GM12878 (cell line): ENCODE results near the gene BIK. TPM values are rescaled to one million over a fixed set of nuclear protein-coding genes. Genes with fewer than 3 reads are reported as not detected.

ENCODE experiments used
- ATAC-seq: fragments of 200-7000 bp; cut with Tn5 transposase; 3 replicates; pipeline ENCODE4 v1.9.1; 2020; ENCODE audit warnings: mild to moderate bottlenecking, moderate library complexity
- BruUV-seq: library from RNA; stranded (reverse); fragments of 400-500 nt; replicated peaks from 2 replicates; lab custom pipeline; 2021; lab: Mats Ljungman, UMichigan
- CTCF ChIA-PET: fragments of 300-600 bp; sonication (Branson Sonifier 250); formaldehyde crosslinking; extraction: SDS; loops from one replicate; lab custom pipeline; 2021; ENCODE audit warnings: inconsistent platforms; lab: Yijun Ruan, JAX
- POLR2A ChIA-PET: fragments of 350-600 bp; formaldehyde crosslinking; extraction: SDS; loops from one replicate; lab custom pipeline; 2021; ENCODE audit warnings: inconsistent platforms; lab: Charles Lee
- RAD21 ChIA-PET: fragments of 300-600 bp; sonication (Branson Sonifier 250); formaldehyde crosslinking; loops from one replicate; lab custom pipeline; 2023; ENCODE audit warnings: antibody characterized with exemption; ENCODE audit not compliant: unreplicated experiment; lab: Charles Lee
- SMC1A ChIA-PET: fragments of 300-600 bp; sonication (Branson Sonifier 250); formaldehyde crosslinking; loops from one replicate; lab custom pipeline; 2023; ENCODE audit not compliant: unreplicated experiment, uncharacterized antibody; lab: Charles Lee
- DNase-seq: peaks from one replicate; pipeline ENCODE4 v3.0.0-alpha.2; 2011; ENCODE audit warnings: low read depth, low spot score
- FAIRE-seq: peaks from 3 replicates; lab custom pipeline; 2011; peaks lifted over from hg19 to GRCh38; lab: Jason Lieb, UNC
- H2AFZ ChIP-seq: 2 replicates; pipeline ENCODE4 v1.6.0; 2011; ENCODE audit warnings: low read depth, low read length, control low read depth; ENCODE audit not compliant: control insufficient read depth
- H3K27ac ChIP-seq: 2 replicates; pipeline ENCODE4 v1.5.1; 2011; ENCODE audit warnings: control low read depth; ENCODE audit not compliant: control insufficient read depth, insufficient read depth
- H3K27me3 ChIP-seq, 2 experiments: replicated peaks in 1 of 2; 2 replicates each; pipeline versions ENCODE4 v1.6.0 to v1.6.1; 2011; ENCODE audit warnings: low read length in 1 of 2; ENCODE audit not compliant: control insufficient read depth in 2 of 2, insufficient read depth in 2 of 2
- H3K36me3 ChIP-seq, 2 experiments: 2 replicates each; pipeline ENCODE4 v1.5.1; 2011; ENCODE audit warnings: low read length in 1 of 2; ENCODE audit not compliant: control insufficient read depth in 2 of 2, insufficient read depth in 2 of 2
- H3K4me1 ChIP-seq: 2 replicates; pipeline ENCODE4 v1.6.1; 2011; ENCODE audit warnings: mild to moderate bottlenecking, low read length, moderate library complexity, mixed read lengths; ENCODE audit not compliant: control insufficient read depth, insufficient read depth
- H3K4me2 ChIP-seq: 2 replicates; pipeline ENCODE4 v1.6.0; 2011; ENCODE audit warnings: control low read depth; ENCODE audit not compliant: control insufficient read depth, insufficient read depth
- H3K4me3 ChIP-seq: fragments of 200-600 bp; sonication (generic); 2 replicates; pipeline ENCODE4 v1.5.1; 2016
- H3K79me2 ChIP-seq: 2 replicates; pipeline ENCODE4 v1.6.0; 2011; ENCODE audit warnings: low read length; ENCODE audit not compliant: control insufficient read depth, insufficient read depth
- H3K9ac ChIP-seq: 2 replicates; pipeline ENCODE4 v1.8.0; 2011; ENCODE audit warnings: low read length, control low read depth, mixed read lengths; ENCODE audit not compliant: control insufficient read depth, insufficient read depth
- H3K9me3 ChIP-seq: replicated peaks from 3 replicates; pipeline ENCODE4 v1.5.1; 2011; ENCODE audit warnings: mild to moderate bottlenecking, low read length; ENCODE audit not compliant: control insufficient read depth, insufficient read depth
- H4K20me1 ChIP-seq: 2 replicates; pipeline ENCODE4 v1.6.0; 2011; ENCODE audit not compliant: control insufficient read depth, insufficient read depth
- ATF7 ChIP-seq: fragments of 450-650 bp; IDR thresholded peaks from 2 replicates; pipeline ENCODE4 v1.6.1; 2016; ENCODE audit warnings: low read depth, mild to moderate bottlenecking
- BHLHE40 ChIP-seq, 2 experiments: fragments of 450-650 bp in 1 of 2; IDR thresholded peaks; 2 replicates each; pipeline ENCODE4 v1.6.1; 2011 to 2017; ENCODE audit warnings: low read depth in 2 of 2, borderline replicate concordance in 1 of 2, improper control_type of control experiment in 1 of 2, low read length in 1 of 2, mild to moderate bottlenecking in 1 of 2
- CEBPB ChIP-seq, 2 experiments: fragments of 150-350 bp in 1 of 2; IDR thresholded peaks; 2 replicates each; pipeline ENCODE4 v1.6.1; 2012 to 2014; ENCODE audit warnings: low read depth in 2 of 2, low read length in 2 of 2, borderline replicate concordance in 1 of 2, inconsistent platforms in 1 of 2
- EGR1 ChIP-seq, 2 experiments: IDR thresholded peaks; 1 replicate in 1 of 2; 2 replicates in 1 of 2; pipeline ENCODE4 v1.6.1; 2011 to 2012; ENCODE audit warnings: low read depth in 2 of 2, low read length in 2 of 2, borderline replicate concordance in 1 of 2, mild to moderate bottlenecking in 1 of 2, moderate library complexity in 1 of 2
- EZH2 ChIP-seq: IDR thresholded peaks from 2 replicates; pipeline ENCODE4 v1.6.1; 2012; ENCODE audit warnings: low read depth, mild to moderate bottlenecking, control low read depth, inconsistent platforms, low read length, borderline replicate concordance; ENCODE audit not compliant: control insufficient read depth
- GABPA ChIP-seq: IDR thresholded peaks from 2 replicates; pipeline ENCODE4 v1.6.1; 2014; ENCODE audit warnings: antibody characterized with exemption, low read depth, mild to moderate bottlenecking, inconsistent platforms
- HDGF ChIP-seq: fragments of 450-650 bp; IDR thresholded peaks from 2 replicates; pipeline ENCODE4 v1.6.1; 2016; ENCODE audit warnings: antibody characterized with exemption
- HSF1 ChIP-seq: fragments of 150-350 bp; IDR thresholded peaks from 2 replicates; pipeline ENCODE4 v1.6.1; 2014; ENCODE audit warnings: mild to moderate bottlenecking, low read depth, low read length
- MXI1 ChIP-seq: fragments of 150-350 bp; IDR thresholded peaks from 2 replicates; pipeline ENCODE4 v1.6.1; 2011; ENCODE audit warnings: low read depth, mild to moderate bottlenecking, inconsistent platforms, low read length, improper control_type of control experiment
- MYC ChIP-seq: IDR thresholded peaks from 2 replicates; pipeline ENCODE4 v1.6.1; 2011; ENCODE audit warnings: mild to moderate bottlenecking, low read length, moderate library complexity, inconsistent platforms; ENCODE audit not compliant: insufficient read depth, insufficient replicate concordance, insufficient read length, severe bottlenecking
- NRF1 ChIP-seq: conservative IDR thresholded peaks from 2 replicates; pipeline ENCODE4 v1.6.1; 2011; ENCODE audit warnings: mild to moderate bottlenecking, low read depth, low read length, improper control_type of control experiment
- PAX5 ChIP-seq: IDR thresholded peaks from 2 replicates; pipeline ENCODE4 v1.6.1; 2011; ENCODE audit warnings: low read depth, low read length, borderline replicate concordance
- PML ChIP-seq: IDR thresholded peaks from 2 replicates; pipeline ENCODE4 v1.6.1; 2012; ENCODE audit warnings: low read length, inconsistent platforms
- RUNX3 ChIP-seq: IDR thresholded peaks from 2 replicates; pipeline ENCODE4 v1.6.1; 2012; ENCODE audit warnings: low read length, inconsistent platforms
- SMAD5 ChIP-seq: IDR thresholded peaks from 2 replicates; pipeline ENCODE4 v1.6.1; 2016; ENCODE audit warnings: antibody characterized with exemption, low read depth
- SREBF1 ChIP-seq: IDR thresholded peaks from 2 replicates; pipeline ENCODE4 v1.6.1; 2012; ENCODE audit warnings: mild to moderate bottlenecking, low read length
- SREBF2 ChIP-seq: IDR thresholded peaks from 2 replicates; pipeline ENCODE4 v1.6.1; 2012; ENCODE audit warnings: mild to moderate bottlenecking, low read length
- TBL1XR1 ChIP-seq: IDR thresholded peaks from 2 replicates; pipeline ENCODE4 v1.6.1; 2012; ENCODE audit warnings: low read depth, low read length, improper control_type of control experiment
- TCF3 ChIP-seq: IDR thresholded peaks from 2 replicates; pipeline ENCODE4 v1.6.1; 2012; ENCODE audit warnings: low read depth, mild to moderate bottlenecking, low read length, borderline replicate concordance; ENCODE audit not compliant: insufficient read depth
- ZNF207 ChIP-seq: fragments of 450-650 bp; IDR thresholded peaks from 2 replicates; pipeline ENCODE4 v1.6.1; 2014; ENCODE audit warnings: antibody characterized with exemption, mild to moderate bottlenecking, borderline replicate concordance
- ZNF24 ChIP-seq: fragments of 450-650 bp; IDR thresholded peaks from 2 replicates; pipeline ENCODE4 v1.6.1; 2017; ENCODE audit warnings: antibody characterized with exemption, mild to moderate bottlenecking
- WGBS: methylation state at CpG from one replicate; pipeline ENCODE4 v1.1.6; 2016; ENCODE audit warnings: low lambda C conversion rate; ENCODE audit not compliant: insufficient replicate concordance, insufficient coverage; ENCODE audit errors: missing lambda C conversion rate; 5-methylcytosine and 5-hydroxymethylcytosine counted together
- in situ Hi-C: fragments of 300-500 bp; cut with MboI; formaldehyde crosslinking; loops from 9 replicates; pipeline ENCODE4 v1.14.3; 2018; ENCODE audit warnings: mixed read lengths
- intact Hi-C: fragments of 100-400 bp; cut with micrococcal nuclease; formaldehyde crosslinking; loops from one replicate; pipeline ENCODE4 v1.14.2; 2022; ENCODE audit not compliant: unreplicated experiment
- polyA plus RNA-seq, 11 experiments: library from polyadenylated mRNA; depleted of rRNA in 4 of 11; unstranded in 6 of 11; stranded (reverse) in 5 of 11; fragments of >200 nt; fragmentation: Nextera tagmentation in 4 of 11; fragmentation: Illumina TruSeq in 1 of 11; extraction: Ambion mirVana in 4 of 11; extraction: Trizol in 1 of 11; gene quantifications; 1 replicate in 1 of 11; 2 replicates in 10 of 11; pipeline versions ENCODE4 v1.2.1 to v1.2.3, GENCODE V29; 2011 to 2016; ENCODE audit warnings: inconsistent platforms in 2 of 11, missing spikeins in 2 of 11, low read depth in 1 of 11
- total RNA-seq, 4 experiments: library from RNA; depleted of rRNA in 3 of 4; stranded (reverse); fragments of >200 nt in 3 of 4; fragmentation: Illumina TruSeq in 1 of 4; extraction: Trizol in 1 of 4; gene quantifications; 2 replicates each; pipeline versions ENCODE4 v1.2.1 to v1.2.3, GENCODE V29; 2013 to 2021

The BIK gene
- total and polyA plus RNA-seq, 10 of the 15 experiments (the other 5 are each of a cell fraction or from before 2014, with no cell fraction given) = 0.33 to 9.8 (median 3.9) TPM

GRCh38 chr22:43088984-43089717 lies 21.4 kb upstream of the BIK start, which contains the start of gene TTLL1:
TTLL1 (minus strand) TSS chr22:43089391; CDS start chr22:43075586, 13,805 bp downstream.
- peak; percentile 71 for FAIRE-seq
- no peaks in the 10 kb centered on the region for H3K27me3 ChIP-seq
- SMC1A ChIA-PET = no interaction called here
- TF ChIP-seq PAX5 (no peak), ZNF24 (no peak), TCF3 (0 out of 2 replicates have a peak, but pooled peaks have one; percentile 22), MYC (no peak), PML (no peak), EGR1 (IDR thresholded peaks at IDR 0.05; ENCODE audit: borderline replicate concordance in 1 of 2, low read depth in 2 of 2, low read length in 2 of 2) (peak in 1 of 2 experiments; percentile 31; a peak in 1 of 3 replicates), SMAD5 (no peak), CEBPB (IDR thresholded peaks at IDR 0.05; ENCODE audit: borderline replicate concordance in 1 of 2, low read depth in 2 of 2, low read length in 2 of 2) (no peak), SREBF2 (no peak), SREBF1 (peak; percentile 84), RUNX3 (peak; percentile 45), BHLHE40 (IDR thresholded peaks at IDR 0.05; ENCODE audit: borderline replicate concordance in 1 of 2, low read depth in 2 of 2, low read length in 1 of 2) (peak in 1 of 2 experiments; percentile 71; a peak in 1 of 4 replicates), HSF1 (no peak), ATF7 (no peak), ZNF207 (peak; percentile 89; the same call in 1 of the 2 replicates), MXI1 (peak; percentile 94), TBL1XR1 (peak; percentile 65; the same call in 1 of the 2 replicates), NRF1 (0 out of 2 replicates have a peak, but pooled peaks have one; percentile 17), EZH2 (no peak), HDGF (no peak), GABPA (peak; percentile 93)

More at GRCh38 chr22:43088984-43089717, 21.4 kb upstream of the BIK start, which contains the start of gene TTLL1:
- ATAC-seq (peak; percentile 96), DNase-seq (peak; percentile 27)
- Histone ChIP-seq H3K79me2 (no peaks in the 10 kb centered on the region; the same call in 1 of the 2 replicates), H4K20me1 (no peaks in the 10 kb centered on the region), H3K4me3 (peak within 1 kb of the TSS; percentile 74), H3K4me1 (peaks cover 15% of the 10 kb centered on the region), H3K9ac (peak within 1 kb of the TSS; percentile 49), H2AFZ (peak within 1 kb of the TSS; percentile 83), H3K27ac (peak within 1 kb of the TSS; percentile 27; the same call in 1 of the 2 replicates), H3K4me2 (peak within 1 kb of the TSS; percentile 69), H3K9me3 (no peaks in the 10 kb centered on the region), H3K36me3 (no peaks in the 10 kb centered on the region)
- intact Hi-C loops = loop anchor here (5.0 kb wide), 1 partner anchor 477 kb away; the partner anchor contains the start of gene POLDIP3
- RAD21 ChIA-PET = no interaction called here
- CTCF ChIA-PET = no interaction called here
- 6% methylated on average over 64 of the region's 64 CpGs for WGBS
- POLR2A ChIA-PET = no interaction called here
- in situ Hi-C loops = no loop called here
- BruUV-seq = no TSS peak
